IMR-90 (cell line): ENCODE results near the gene ZMYND10.

Experiments used
- CEBPB ChIP-seq: IDR thresholded peaks from 2 replicates; pipeline ENCODE4 v1.6.1; 2012; ENCODE audit warnings: low read depth, low read length, improper control_type of control experiment
- CHD1 ChIP-seq: IDR thresholded peaks from 2 replicates; pipeline ENCODE4 v1.6.1; 2012; ENCODE audit warnings: low read depth, low read length, improper control_type of control experiment
- CTCF ChIP-seq: conservative IDR thresholded peaks from 2 replicates; pipeline ENCODE4 v1.5.1; 2012; ENCODE audit warnings: mild to moderate bottlenecking, low read depth, low read length, improper control_type of control experiment
- FOS ChIP-seq: fragments of 150-350 bp; IDR thresholded peaks from 2 replicates; pipeline ENCODE4 v1.6.1; 2016; ENCODE audit warnings: low read depth, low read length
- MAFK ChIP-seq: IDR thresholded peaks from 2 replicates; pipeline ENCODE4 v1.6.1; 2012; ENCODE audit warnings: low read depth, low read length, improper control_type of control experiment
- MAZ ChIP-seq: IDR thresholded peaks from 2 replicates; pipeline ENCODE4 v1.6.1; 2012; ENCODE audit warnings: low read depth, mild to moderate bottlenecking, low read length, improper control_type of control experiment, moderate library complexity, borderline replicate concordance
- MXI1 ChIP-seq: IDR thresholded peaks from 2 replicates; pipeline ENCODE4 v1.6.1; 2012; ENCODE audit warnings: low read depth, mild to moderate bottlenecking, low read length, moderate library complexity, borderline replicate concordance
- NFE2L2 ChIP-seq: fragments of 150-350 bp; IDR thresholded peaks from 2 replicates; pipeline ENCODE4 v1.6.1; 2016; ENCODE audit warnings: low read depth, mild to moderate bottlenecking, low read length
- POLR2A ChIP-seq: IDR thresholded peaks from 2 replicates; pipeline ENCODE4 v1.6.1; 2012; ENCODE audit warnings: mild to moderate bottlenecking, low read depth, low read length
- RAD21 ChIP-seq: IDR thresholded peaks from 2 replicates; pipeline ENCODE4 v1.6.1; 2012; ENCODE audit warnings: low read length, improper control_type of control experiment
- RCOR1 ChIP-seq: IDR thresholded peaks from 2 replicates; pipeline ENCODE4 v1.6.1; 2012; ENCODE audit warnings: mild to moderate bottlenecking, low read length, improper control_type of control experiment; ENCODE audit not compliant: insufficient replicate concordance
- RFX5 ChIP-seq: IDR thresholded peaks from 2 replicates; pipeline ENCODE4 v1.8.0; 2012; ENCODE audit warnings: low read depth, mild to moderate bottlenecking, low read length, moderate library complexity
- SMC3 ChIP-seq: fragments of 150-350 bp; IDR thresholded peaks from 2 replicates; pipeline ENCODE4 v1.6.1; 2016; ENCODE audit warnings: low read depth, mild to moderate bottlenecking, antibody characterized with exemption, low read length, moderate library complexity
- USF2 ChIP-seq: fragments of 150-350 bp; IDR thresholded peaks from 2 replicates; pipeline ENCODE4 v1.6.1; 2017; ENCODE audit warnings: mild to moderate bottlenecking, antibody characterized with exemption, low read length, low read depth

- TF ChIP-seq CTCF (no peak), FOS (no peak), CEBPB (no peak), MXI1 (no peak), USF2 (no peak), POLR2A (no peak), RFX5 (no peak), MAFK (no peak), NFE2L2 (no peak), CHD1 (no peak), MAZ (no peak), SMC3 (no peak), RAD21 (no peak), RCOR1 (no peak)
Observed at GRCh38 chr3:50302095-50303012, 43.2 kb downstream of the ZMYND10 start.
